ENCODE results near the gene DNASE1L2.

DNASE1L2 gene

DNA sequence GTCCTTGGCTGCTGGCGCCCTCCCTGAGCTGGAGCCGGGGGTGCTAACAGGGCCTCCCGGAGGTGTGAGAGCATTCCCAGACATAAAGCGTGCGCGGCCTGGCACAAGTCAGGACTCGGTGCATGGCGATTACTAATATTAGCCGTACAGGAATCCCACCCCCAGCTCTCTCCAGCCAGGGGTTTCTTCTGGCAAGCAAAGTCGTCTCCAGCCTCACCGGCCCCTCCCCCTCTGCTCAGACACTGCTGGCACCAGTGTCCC, 44.9 kb upstream of the DNASE1L2 start:
- no peaks in the 10 kb centered on the region for H3K9me3 ChIP-seq (replicated peaks in 1 of 11)
- H3K4me3 ChIP-seq, result no peak overlapping the region; a peak in 1 of 20 replicates
- peaks cover 30 to 39% (median 31%) of the 10 kb centered on the region in 11 experiments for H3K27me3 ChIP-seq
- peak overlapping the region in 6 of 11 experiments; percentile 7 to 61 (median 38); a peak in 7 of 22 replicates for H3K9ac ChIP-seq
- peaks cover 0 to 41% (median 24%) of the 10 kb centered on the region in 11 experiments; a peak in 18 of 22 replicates for H4K20me1 ChIP-seq
- peaks cover 12 to 49% (median 35%) of the 10 kb centered on the region in 10 experiments; a peak in 18 of 20 replicates for H3K4me1 ChIP-seq
- TF ChIP-seq Cebpa-rat (IDR thresholded peaks at IDR 0.05), result no peak
- H3K4me2 ChIP-seq, result peak overlapping the region in 9 of 11 experiments; percentile 40 to 93 (median 75); a peak in 17 of 22 replicates
- H3K36me3 ChIP-seq, result no peaks in the 10 kb centered on the region
- H3K27ac ChIP-seq, result no peak overlapping the region

DNA sequence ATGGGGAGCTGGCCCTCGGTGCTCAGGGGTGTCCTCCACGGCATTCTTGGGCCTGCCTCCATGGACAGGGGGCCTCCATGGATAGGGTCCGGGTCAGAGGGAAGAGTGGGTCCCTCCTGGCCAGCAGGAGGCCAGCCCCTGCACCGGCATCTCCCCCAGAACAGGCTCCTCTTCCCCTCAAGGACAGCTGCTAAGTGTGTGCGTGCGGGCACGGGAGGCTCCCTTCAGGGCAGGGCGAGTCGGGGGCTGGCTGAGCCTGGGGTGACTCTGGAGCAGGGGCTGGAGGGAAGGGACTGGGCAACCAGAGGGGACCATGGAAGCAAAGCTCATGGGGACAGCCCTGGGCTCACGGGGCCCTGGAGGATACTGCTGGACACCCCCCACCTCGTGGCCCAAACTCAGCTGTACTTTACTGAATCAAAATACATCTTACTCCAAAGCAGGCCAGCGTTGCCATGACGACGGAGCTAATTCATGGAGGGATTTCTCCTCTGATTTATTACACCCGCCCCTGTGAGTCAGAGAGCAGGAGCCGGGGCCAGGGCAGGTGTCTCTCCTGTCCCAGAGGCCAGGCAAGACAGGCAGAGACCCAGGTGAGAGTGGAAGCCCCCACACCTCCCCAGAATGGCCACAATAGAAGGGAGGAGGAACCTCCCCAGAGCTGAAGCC, 41.9 kb upstream of the DNASE1L2 start:
- Histone ChIP-seq H3K36me3 (no peaks in the 10 kb centered on the region), H4K20me1 (peaks cover 0 to 47% (median 24%) of the 10 kb centered on the region in 11 experiments; a peak in 18 of 22 replicates), H3K4me3 (no peak overlapping the region), H3K9ac (peak overlapping the region in 1 of 11 experiments; percentile 56; a peak in 1 of 22 replicates), H3K4me1 (peaks cover 12 to 49% (median 35%) of the 10 kb centered on the region in 10 experiments; a peak in 18 of 20 replicates), H3K27me3 (peaks cover 58 to 67% (median 60%) of the 10 kb centered on the region in 11 experiments), H3K27ac (no peak overlapping the region), H3K9me3 (replicated peaks in 1 of 11) (no peaks in the 10 kb centered on the region), H3K4me2 (peak overlapping the region in 6 of 11 experiments; percentile 76 to 97 (median 89); a peak in 6 of 22 replicates)
- no peak for TF ChIP-seq Cebpa-rat (IDR thresholded peaks at IDR 0.05)

DNA sequence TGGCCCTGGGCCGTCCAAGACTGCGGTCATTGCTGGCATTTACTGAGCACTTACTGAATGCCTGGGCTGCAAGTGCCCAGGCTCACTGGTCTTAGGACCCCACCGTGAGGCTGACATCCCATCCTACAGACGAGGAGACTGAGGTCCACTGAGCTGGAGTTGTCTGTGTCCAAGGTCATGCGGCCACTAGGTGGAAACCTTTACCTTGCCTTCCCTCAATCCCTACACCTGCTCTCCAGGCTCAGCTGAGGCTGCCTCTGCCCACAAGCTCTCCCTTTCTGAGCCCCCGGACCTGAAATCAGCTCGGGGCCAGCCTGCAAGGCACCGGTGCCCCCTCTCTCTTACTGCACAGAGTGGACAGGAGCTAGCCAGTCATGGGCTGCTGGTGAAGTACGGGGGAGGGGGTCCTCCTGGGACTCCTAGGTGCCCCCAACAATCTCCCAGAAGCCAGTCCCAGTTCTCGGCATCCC, 41.4 kb upstream of the DNASE1L2 start:
- H4K20me1 ChIP-seq, result peaks cover 0 to 47% (median 24%) of the 10 kb centered on the region in 11 experiments; a peak in 18 of 22 replicates
- H3K27me3 ChIP-seq, result peaks cover 64 to 73% (median 66%) of the 10 kb centered on the region in 11 experiments
- H3K9ac ChIP-seq, result peak overlapping the region in 4 of 11 experiments; percentile 33 to 66 (median 59); a peak in 4 of 22 replicates
- H3K4me1 ChIP-seq, result peaks cover 12 to 49% (median 35%) of the 10 kb centered on the region in 10 experiments; a peak in 18 of 20 replicates
- no peak overlapping the region for H3K27ac ChIP-seq
- H3K36me3 ChIP-seq, result no peaks in the 10 kb centered on the region
- no peaks in the 10 kb centered on the region for H3K9me3 ChIP-seq (replicated peaks in 1 of 11)
- no peak for TF ChIP-seq Cebpa-rat (IDR thresholded peaks at IDR 0.05)
- peak overlapping the region in 8 of 10 experiments; percentile 52 to 68 (median 55); a peak in 9 of 20 replicates for H3K4me3 ChIP-seq
- peak overlapping the region in 10 of 11 experiments; percentile 76 to 97 (median 88); a peak in 18 of 22 replicates for H3K4me2 ChIP-seq

DNA sequence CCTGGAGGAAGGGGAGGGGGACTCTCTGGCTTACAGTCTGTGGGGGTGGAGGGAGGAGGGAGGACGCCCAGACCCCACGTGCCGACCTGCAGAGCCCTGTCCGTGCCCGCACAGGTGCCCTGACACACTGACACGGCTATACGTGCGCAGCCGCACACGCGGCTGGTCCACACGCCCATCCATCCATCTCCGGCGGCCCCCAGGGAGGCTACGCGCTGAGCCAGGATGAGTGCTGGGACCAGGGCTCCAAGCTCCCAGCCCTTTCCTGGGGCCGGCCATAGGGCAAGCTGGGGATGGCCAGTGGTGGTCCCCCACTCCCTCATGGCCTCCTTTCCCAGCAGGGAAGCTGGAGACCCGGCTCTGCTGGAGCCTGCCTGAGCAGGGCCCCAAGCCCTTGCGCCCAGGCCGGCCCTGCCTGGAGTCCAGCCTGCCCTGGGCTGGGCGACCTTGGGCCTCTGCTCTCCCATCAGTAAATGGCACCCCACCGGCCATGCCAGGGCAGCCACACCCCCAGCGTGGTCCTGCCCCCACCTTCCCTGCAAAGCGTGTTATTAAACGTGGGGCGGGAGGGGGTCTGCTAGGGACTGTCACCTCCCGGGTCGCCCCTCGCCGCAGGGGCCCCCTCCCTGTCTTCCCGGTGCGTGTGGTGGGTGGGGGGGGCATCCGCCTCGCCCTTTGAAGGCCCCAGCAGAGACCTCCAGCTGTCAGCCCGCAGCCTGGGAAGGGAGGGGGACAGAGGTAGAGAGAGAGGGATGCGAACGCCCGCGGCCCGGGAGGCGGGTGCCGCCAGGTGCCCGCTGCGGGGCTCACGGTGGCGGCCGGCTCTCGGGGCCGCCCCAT, 40.7 kb upstream of the DNASE1L2 start:
- Histone ChIP-seq H3K36me3 (no peaks in the 10 kb centered on the region), H3K4me2 (peak overlapping the region; percentile 76 to 97 (median 90)), H3K4me1 (peaks cover 12 to 42% (median 29%) of the 10 kb centered on the region in 10 experiments; a peak in 18 of 20 replicates), H3K9ac (peak overlapping the region in 9 of 11 experiments; percentile 8 to 66 (median 51); a peak in 12 of 22 replicates), H3K4me3 (peak overlapping the region; percentile 45 to 68 (median 55)), H4K20me1 (peaks cover 0 to 47% (median 22%) of the 10 kb centered on the region in 11 experiments; a peak in 18 of 22 replicates), H3K27ac (no peak overlapping the region), H3K27me3 (peaks cover 64 to 73% (median 72%) of the 10 kb centered on the region in 11 experiments), H3K9me3 (replicated peaks in 1 of 11) (no peaks in the 10 kb centered on the region)
- no peak for TF ChIP-seq Cebpa-rat (IDR thresholded peaks at IDR 0.05)

DNA sequence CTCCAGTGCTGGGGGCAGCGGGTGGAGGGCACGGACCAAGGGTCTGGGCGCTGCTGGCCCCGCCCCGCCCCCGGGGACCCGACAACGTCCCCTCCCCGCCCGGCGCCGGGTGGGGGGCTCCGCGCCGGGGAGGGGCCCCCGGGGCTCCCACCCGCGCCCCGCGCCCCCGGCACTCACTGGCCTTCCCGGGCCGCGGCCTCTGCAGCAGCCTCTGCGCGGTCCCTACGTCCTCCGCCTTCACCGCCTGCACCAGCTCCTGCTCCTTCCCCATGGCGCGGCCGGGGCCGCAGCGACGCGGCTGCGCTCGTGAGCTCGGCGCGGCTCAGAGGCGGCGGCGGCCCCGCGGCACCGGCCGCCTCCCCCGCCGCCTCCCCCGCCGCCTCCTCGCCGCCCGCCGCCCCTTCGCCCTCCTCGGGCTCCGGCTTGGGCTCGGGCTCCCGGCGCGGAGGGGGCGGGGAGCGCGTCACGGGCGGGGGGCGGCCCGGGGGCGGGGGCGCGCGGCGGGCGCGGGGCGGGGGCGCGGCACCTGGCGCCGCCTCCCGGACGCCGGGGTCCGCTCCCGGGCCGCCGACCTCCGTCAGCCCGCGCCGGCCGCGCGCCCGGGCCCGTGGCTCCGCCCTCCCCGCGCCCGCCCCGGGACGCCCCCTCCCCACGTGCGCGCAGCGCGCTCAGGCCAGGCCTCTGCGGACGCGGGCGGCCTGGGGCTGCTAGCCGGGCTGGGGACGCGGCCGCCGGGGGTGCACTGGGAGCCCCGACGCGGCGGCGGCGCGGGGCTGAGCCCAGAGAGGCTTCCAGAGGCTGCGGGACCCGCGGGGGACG, 39.9 kb upstream of the DNASE1L2 start, which contains the start of gene CASKIN1:
Gene CASKIN1, minus strand, starts transcription at position 444 of the 819 bp plus-strand sequence. Its CDS starts 173 bp downstream, at position 271.
- H3K27me3 ChIP-seq, result peaks cover 64 to 79% (median 75%) of the 10 kb centered on the region in 11 experiments

DNA sequence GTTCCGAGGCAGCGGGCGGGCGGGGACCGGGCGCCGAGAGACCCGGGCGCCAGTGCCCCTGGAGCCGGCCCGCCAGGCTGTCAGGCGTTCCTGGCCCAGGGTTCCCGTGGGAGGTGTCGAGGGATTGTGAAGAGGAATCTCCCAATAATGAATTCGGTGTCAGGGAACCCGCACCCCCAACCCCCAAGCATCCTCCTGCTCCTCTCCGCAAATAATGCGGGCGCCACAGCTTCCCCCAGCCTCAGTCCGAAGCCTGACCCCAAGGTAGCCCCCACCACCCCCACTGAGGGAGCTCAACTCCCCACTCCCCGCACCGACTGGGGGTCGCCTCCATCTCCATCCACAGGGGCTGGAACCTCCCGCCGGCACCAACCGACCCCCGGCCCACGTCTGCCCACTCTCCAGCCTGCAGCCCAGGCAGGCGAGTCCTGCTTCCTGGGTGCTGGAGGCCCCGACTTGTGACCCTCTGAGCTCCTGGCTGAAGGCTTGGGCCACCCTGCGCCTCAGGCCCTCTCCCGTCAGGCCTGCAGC, 39.2 kb upstream of the DNASE1L2 start:
- Histone ChIP-seq H3K27ac (peak overlapping the region in 1 of 11 experiments; percentile 26; a peak in 1 of 22 replicates), H3K36me3 (no peaks in the 10 kb centered on the region), H3K9me3 (replicated peaks in 1 of 11) (no peaks in the 10 kb centered on the region), H3K4me3 (peak overlapping the region; percentile 40 to 68 (median 54)), H3K4me2 (peak overlapping the region; percentile 70 to 79 (median 76)), H3K4me1 (peaks cover 10 to 27% (median 16%) of the 10 kb centered on the region in 10 experiments; a peak in 17 of 20 replicates), H4K20me1 (peaks cover 0 to 44% (median 20%) of the 10 kb centered on the region in 11 experiments; a peak in 17 of 22 replicates), H3K27me3 (peaks cover 66 to 85% (median 79%) of the 10 kb centered on the region in 11 experiments), H3K9ac (peak overlapping the region in 9 of 11 experiments; percentile 42 to 73 (median 60); a peak in 14 of 22 replicates)
- no peak for TF ChIP-seq Cebpa-rat (IDR thresholded peaks at IDR 0.05)

More for the DNA sequence above, 39.9 kb upstream of the DNASE1L2 start, which contains the start of gene CASKIN1:
- Histone ChIP-seq H4K20me1 (peaks cover 0 to 44% (median 20%) of the 10 kb centered on the region in 11 experiments; a peak in 17 of 22 replicates), H3K36me3 (no peaks in the 10 kb centered on the region), H3K4me3 (peak within 1 kb of the TSS; percentile 45 to 68 (median 55)), H3K4me2 (peak within 1 kb of the TSS; percentile 76 to 97 (median 90)), H3K27ac (peak within 1 kb of the TSS in 1 of 11 experiments; percentile 26; a peak in 1 of 22 replicates), H3K9me3 (replicated peaks in 1 of 11) (no peaks in the 10 kb centered on the region), H3K4me1 (peaks cover 10 to 34% (median 21%) of the 10 kb centered on the region in 10 experiments; a peak in 17 of 20 replicates), H3K9ac (peak within 1 kb of the TSS in 10 of 11 experiments; percentile 8 to 73 (median 58); a peak in 15 of 22 replicates)
- TF ChIP-seq Cebpa-rat (IDR thresholded peaks at IDR 0.05), result no peak

DNA sequence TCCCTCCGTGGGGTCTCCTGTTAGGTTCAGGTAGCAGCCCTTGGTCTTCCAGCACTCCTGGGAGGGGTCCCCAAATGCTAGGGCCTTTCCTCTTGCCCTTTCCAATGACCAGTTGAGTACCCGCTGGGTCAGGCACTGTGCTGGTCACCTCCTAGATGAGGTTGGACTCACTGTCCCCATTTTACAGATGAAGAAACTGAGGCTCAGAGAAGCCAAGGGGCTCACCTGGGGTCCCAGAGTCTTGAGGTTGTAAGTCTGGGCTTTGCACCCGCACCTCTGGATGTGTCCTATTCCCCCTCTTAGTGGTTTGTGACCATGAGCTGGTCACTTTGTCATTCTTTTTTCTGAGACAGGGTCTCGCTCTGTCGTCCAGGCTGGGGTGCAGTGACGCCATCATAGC, 38.5 kb upstream of the DNASE1L2 start:
- Histone ChIP-seq H3K36me3 (no peaks in the 10 kb centered on the region), H3K4me1 (peaks cover 10 to 26% (median 16%) of the 10 kb centered on the region in 10 experiments; a peak in 17 of 20 replicates), H3K4me2 (no peak overlapping the region), H3K27ac (no peak overlapping the region), H3K9me3 (replicated peaks in 1 of 11) (no peaks in the 10 kb centered on the region), H3K9ac (no peak overlapping the region), H3K27me3 (peaks cover 67 to 91% (median 79%) of the 10 kb centered on the region in 11 experiments), H3K4me3 (no peak overlapping the region), H4K20me1 (peaks cover 0 to 44% (median 20%) of the 10 kb centered on the region in 11 experiments; a peak in 17 of 22 replicates)
- TF ChIP-seq Cebpa-rat (IDR thresholded peaks at IDR 0.05), result no peak
